Uterus (tissue), 4 donors: ENCODE data around the gene ESRRA. TPM values are rescaled to one million over a fixed set of nuclear protein-coding genes. Genes with fewer than 3 reads are reported as not detected.

Experiments used
- DNase-seq, 2 donors: peaks; one replicate each; pipeline ENCODE4 v3.0.0-alpha.2; 2019 to 2020
- H3K27ac ChIP-seq, 2 donors: fragments of 200-600 bp; sonication (generic); 1 replicate in 1 of 2; 2 replicates in 1 of 2; pipeline ENCODE4 v1.5.1; 2016 to 2018
- H3K27me3 ChIP-seq, 2 donors: fragments of 200-600 bp; sonication (generic); one replicate each; pipeline ENCODE4 v1.5.1; 2018 to 2019; ENCODE audit warnings: control low read depth in 1 of 2
- H3K36me3 ChIP-seq, 2 donors: fragments of 200-600 bp; sonication (generic); one replicate each; pipeline ENCODE4 v1.5.1; 2019; ENCODE audit warnings: control low read depth in 1 of 2
- H3K4me1 ChIP-seq, 2 donors: fragments of 200-600 bp; sonication (generic); one replicate each; pipeline ENCODE4 v1.5.1; 2018 to 2019; ENCODE audit warnings: control low read depth in 1 of 2
- H3K4me3 ChIP-seq, 2 donors: fragments of 200-600 bp; sonication (generic); 1 replicate in 1 of 2; 2 replicates in 1 of 2; pipeline ENCODE4 v1.5.1; 2018 to 2019; ENCODE audit warnings: mild to moderate bottlenecking in 1 of 2
- H3K9me3 ChIP-seq, 2 donors: fragments of 200-600 bp; sonication (generic); one replicate each; pipeline ENCODE4 v1.5.1; 2019; ENCODE audit warnings: control low read depth in 1 of 2
- POLR2A ChIP-seq, 2 donors: fragments of 450-650 bp; IDR thresholded peaks; one replicate each; pipeline ENCODE4 v1.6.1; 2016; ENCODE audit warnings: antibody characterized with exemption in 2 of 2, mild to moderate bottlenecking in 1 of 2, moderate library complexity in 1 of 2
- intact Hi-C: fragments of 100-400 bp; cut with DNase I; formaldehyde crosslinking; loops from one replicate; pipeline ENCODE4 v1.15.1; 2023; ENCODE audit warnings: low total_unique reads
- total RNA-seq, 4 donors: library from RNA; depleted of rRNA in 3 of 4; stranded (reverse); fragments of >200 nt in 3 of 4; gene quantifications; one replicate each; pipeline versions ENCODE4 v1.1.0 to v1.2.4, GENCODE V29; 2014 to 2023
- TF ChIP-seq, protein P1 (sequence below), 4 experiments: fragments of 200-600 bp in 2 of 4; fragments of 450-650 bp in 2 of 4; sonication (generic) in 2 of 4; IDR thresholded peaks; one replicate each; pipeline ENCODE4 v1.5.1; 2016 to 2019; ENCODE audit warnings: antibody characterized with exemption in 4 of 4, mild to moderate bottlenecking in 2 of 4, moderate library complexity in 1 of 4
- donor health status: DM: yes; HTN: yes; CAD: no.

ESRRA gene
- total RNA-seq, 4 donors from 2014 or later = 12.1 to 49.2 (median 17.5) TPM

- H3K36me3 ChIP-seq = no peaks in the 10 kb centered on the region
- TF ChIP-seq, protein P1, sequence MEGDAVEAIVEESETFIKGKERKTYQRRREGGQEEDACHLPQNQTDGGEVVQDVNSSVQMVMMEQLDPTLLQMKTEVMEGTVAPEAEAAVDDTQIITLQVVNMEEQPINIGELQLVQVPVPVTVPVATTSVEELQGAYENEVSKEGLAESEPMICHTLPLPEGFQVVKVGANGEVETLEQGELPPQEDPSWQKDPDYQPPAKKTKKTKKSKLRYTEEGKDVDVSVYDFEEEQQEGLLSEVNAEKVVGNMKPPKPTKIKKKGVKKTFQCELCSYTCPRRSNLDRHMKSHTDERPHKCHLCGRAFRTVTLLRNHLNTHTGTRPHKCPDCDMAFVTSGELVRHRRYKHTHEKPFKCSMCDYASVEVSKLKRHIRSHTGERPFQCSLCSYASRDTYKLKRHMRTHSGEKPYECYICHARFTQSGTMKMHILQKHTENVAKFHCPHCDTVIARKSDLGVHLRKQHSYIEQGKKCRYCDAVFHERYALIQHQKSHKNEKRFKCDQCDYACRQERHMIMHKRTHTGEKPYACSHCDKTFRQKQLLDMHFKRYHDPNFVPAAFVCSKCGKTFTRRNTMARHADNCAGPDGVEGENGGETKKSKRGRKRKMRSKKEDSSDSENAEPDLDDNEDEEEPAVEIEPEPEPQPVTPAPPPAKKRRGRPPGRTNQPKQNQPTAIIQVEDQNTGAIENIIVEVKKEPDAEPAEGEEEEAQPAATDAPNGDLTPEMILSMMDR (IDR thresholded peaks at IDR 0.05) = no peak
- TF ChIP-seq POLR2A (IDR thresholded peaks at IDR 0.05) = no peak
- H3K4me3 ChIP-seq = no peak overlapping the region
- H3K27ac ChIP-seq = no peak overlapping the region
- DNase-seq = no peak
- H3K4me1 ChIP-seq = peaks cover 0 to 14% of the 10 kb centered on the region in 2 donors
- intact Hi-C loops = no loop called here
- peaks cover 5 to 21% of the 10 kb centered on the region in 2 donors for H3K27me3 ChIP-seq
- H3K9me3 ChIP-seq = no peaks in the 10 kb centered on the region
These were observed 12.7 kb upstream of the ESRRA start for GRCh38 chr11:64292460-64293254.

DNA sequence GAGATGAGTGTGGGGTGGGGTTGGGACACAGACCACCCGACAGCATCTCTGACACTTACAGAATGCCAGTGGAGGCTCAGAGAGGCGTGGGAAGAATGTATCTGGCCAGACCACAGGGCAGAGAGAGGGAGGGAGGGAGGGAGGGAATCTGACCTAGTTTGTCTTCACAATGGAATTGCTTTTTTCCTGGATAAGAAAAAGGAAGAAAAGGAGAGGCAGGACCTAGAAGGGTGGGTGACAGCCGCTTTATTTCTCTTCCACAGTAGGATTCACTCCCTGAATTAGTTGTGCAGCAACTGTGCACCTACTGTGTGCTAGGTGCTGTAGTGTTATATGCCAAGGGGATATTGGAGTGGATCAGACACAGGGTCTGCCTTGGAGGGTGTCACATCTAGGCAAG lies 10.6 kb upstream of the ESRRA start:
- TF ChIP-seq, protein P1 (IDR thresholded peaks at IDR 0.05) = no peak
- TF ChIP-seq POLR2A (IDR thresholded peaks at IDR 0.05) = no peak
- H3K4me3 ChIP-seq = no peak overlapping the region
- DNase-seq = no peak
- H3K4me1 ChIP-seq = peaks cover 0 to 23% of the 10 kb centered on the region in 2 donors
- intact Hi-C loops = loop anchor here (5.0 kb wide), 1 partner anchor 87 kb away; the partner anchor contains the start of gene FERMT3
- no peaks in the 10 kb centered on the region for H3K36me3 ChIP-seq
- no peak overlapping the region for H3K27ac ChIP-seq
- H3K27me3 ChIP-seq = peaks cover 10 to 27% of the 10 kb centered on the region in 2 donors
- no peaks in the 10 kb centered on the region for H3K9me3 ChIP-seq

DNA sequence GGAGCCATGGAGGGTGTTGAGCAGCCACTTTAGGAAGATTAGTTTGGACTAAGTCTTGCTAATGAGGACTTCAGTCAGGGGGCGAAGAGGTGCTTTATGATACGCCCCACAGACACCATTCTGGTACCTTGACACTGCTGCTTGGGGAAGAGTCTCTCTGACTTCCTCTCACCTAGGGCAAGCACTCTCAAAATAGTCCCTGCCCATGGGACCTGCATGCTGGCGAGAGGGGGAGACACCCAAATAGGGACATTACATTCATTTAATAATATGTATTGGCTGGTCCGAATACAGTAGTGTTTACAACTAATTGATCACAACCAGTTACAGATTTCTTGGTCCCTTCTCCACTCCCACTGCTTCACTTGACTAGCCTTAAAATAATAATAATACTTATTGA lies 9.6 kb upstream of the ESRRA start:
- Histone ChIP-seq H3K4me3 (no peak overlapping the region), H3K36me3 (no peaks in the 10 kb centered on the region), H3K27ac (no peak overlapping the region), H3K27me3 (peaks cover 19 to 27% of the 10 kb centered on the region in 2 donors), H3K9me3 (no peaks in the 10 kb centered on the region), H3K4me1 (peaks cover 0 to 30% of the 10 kb centered on the region in 2 donors)
- TF ChIP-seq POLR2A (IDR thresholded peaks at IDR 0.05) = no peak
- TF ChIP-seq, protein P1 (IDR thresholded peaks at IDR 0.05) = no peak
- no peak for DNase-seq
- intact Hi-C loops = loop anchor here (5.0 kb wide), 1 partner anchor 88 kb away; the partner anchor contains the start of gene FERMT3

GRCh38 chr11:64296236-64296635 lies 9.1 kb upstream of the ESRRA start:
- no peak for DNase-seq
- intact Hi-C loops = loop anchor here (5.0 kb wide), 1 partner anchor 89 kb away; the partner anchor contains the start of gene FERMT3
- Histone ChIP-seq H3K4me3 (no peak overlapping the region), H3K36me3 (no peaks in the 10 kb centered on the region), H3K4me1 (peaks cover 0 to 30% of the 10 kb centered on the region in 2 donors), H3K27me3 (peaks cover 20 to 27% of the 10 kb centered on the region in 2 donors), H3K9me3 (no peaks in the 10 kb centered on the region), H3K27ac (no peak overlapping the region)
- TF ChIP-seq, protein P1 (IDR thresholded peaks at IDR 0.05) = no peak
- TF ChIP-seq POLR2A (IDR thresholded peaks at IDR 0.05) = no peak
